A673 (cell line): ENCODE data around the gene TSHZ2. TPM values are rescaled to one million over a fixed set of nuclear protein-coding genes. Genes with fewer than 3 reads are reported as not detected.

Source experiments
- BruUV-seq: library from RNA; stranded (reverse); fragments of 400-500 nt; replicated peaks from 2 replicates; lab custom pipeline; 2021; lab: Mats Ljungman, UMichigan
- CTCF ChIA-PET: fragments of 300-600 bp; sonication (Branson Sonifier 250); formaldehyde crosslinking; loops from one replicate; lab custom pipeline; 2022; ENCODE audit warnings: antibody characterized with exemption; lab: Charles Lee
- POLR2A ChIA-PET: fragments of 300-600 bp; sonication (Branson Sonifier 250); formaldehyde crosslinking; loops from one replicate; lab custom pipeline; 2022; ENCODE audit warnings: antibody characterized with exemption; ENCODE audit not compliant: low non-redundant PET; lab: Charles Lee
- DNase-seq: peaks from one replicate; pipeline ENCODE4 v3.0.0-alpha.2; 2015; ENCODE audit warnings: low spot score
- H3K27ac ChIP-seq: fragments of 200-600 bp; sonication (generic); 2 replicates; pipeline ENCODE4 v1.5.1; 2016; ENCODE audit warnings: mixed run types, low read depth, mild to moderate bottlenecking, mixed read lengths, antibody characterized with exemption, low read length; ENCODE audit not compliant: poor library complexity, severe bottlenecking
- H3K27me3 ChIP-seq: fragments of 200-600 bp; sonication (generic); replicated peaks from 2 replicates; pipeline ENCODE4 v1.6.1; 2017; ENCODE audit warnings: mixed run types, low read depth, mild to moderate bottlenecking, mixed read lengths, antibody characterized with exemption, low read length; ENCODE audit not compliant: insufficient read depth, poor library complexity
- H3K36me3 ChIP-seq: fragments of 200-600 bp; sonication (generic); 2 replicates; pipeline ENCODE4 v1.6.1; 2016; ENCODE audit warnings: mixed run types, mild to moderate bottlenecking, mixed read lengths, antibody characterized with exemption, low read length; ENCODE audit not compliant: insufficient read depth, poor library complexity, severe bottlenecking
- H3K4me1 ChIP-seq: fragments of 200-600 bp; sonication (generic); 2 replicates; pipeline ENCODE4 v1.6.1; 2017; ENCODE audit warnings: mixed run types, mild to moderate bottlenecking, mixed read lengths, antibody characterized with exemption, low read length; ENCODE audit not compliant: insufficient read depth, poor library complexity, severe bottlenecking
- H3K4me3 ChIP-seq: fragments of 200-600 bp; sonication (generic); 2 replicates; pipeline ENCODE4 v1.5.1; 2016; ENCODE audit warnings: low read depth, mixed run types, mild to moderate bottlenecking, mixed read lengths, low read length; ENCODE audit not compliant: poor library complexity, severe bottlenecking
- H3K9me3 ChIP-seq: fragments of 200-600 bp; sonication (generic); 2 replicates; pipeline ENCODE4 v1.6.1; 2016; ENCODE audit warnings: mixed run types, low read depth, mild to moderate bottlenecking, mixed read lengths, antibody characterized with exemption, low read length; ENCODE audit not compliant: poor library complexity, severe bottlenecking
- CTCF ChIP-seq: fragments of 300-800, 200-600 bp; sonication (generic); conservative IDR thresholded peaks from 2 replicates; pipeline ENCODE4 v1.5.1; 2017; ENCODE audit warnings: low read depth, mild to moderate bottlenecking, antibody characterized with exemption, low read length, moderate library complexity, mixed read lengths
- EZH2 ChIP-seq: fragments of 200-600 bp; sonication (generic); IDR thresholded peaks from 2 replicates; pipeline ENCODE4 v1.6.1; 2017; ENCODE audit warnings: borderline replicate concordance, low read depth, mild to moderate bottlenecking, mixed read lengths, antibody characterized with exemption, low read length; ENCODE audit not compliant: poor library complexity, severe bottlenecking
- intact Hi-C: fragments of 100-400 bp; cut with micrococcal nuclease; formaldehyde crosslinking; loops from one replicate; pipeline ENCODE4 v1.10.0; 2022; ENCODE audit not compliant: unreplicated experiment
- total RNA-seq: library from RNA; stranded (reverse); gene quantifications from 2 replicates; pipeline ENCODE4 v1.2.3, GENCODE V29; 2021

TSHZ2 gene
- total RNA-seq, 1 experiment from 2014 or later = 4.1 TPM

- TF ChIP-seq EZH2 (no peak), CTCF (no peak)
- no peak overlapping the region for H3K27ac ChIP-seq
- no TSS peak for BruUV-seq
- POLR2A ChIA-PET = no interaction called here
- no peaks in the 10 kb centered on the region for H3K36me3 ChIP-seq
- H3K27me3 ChIP-seq = no peaks in the 10 kb centered on the region
- H3K4me1 ChIP-seq = no peaks in the 10 kb centered on the region
- no peak overlapping the region for H3K4me3 ChIP-seq
- intact Hi-C loops = no loop called here
- no peak for DNase-seq
- CTCF ChIA-PET = no interaction called here
- H3K9me3 ChIP-seq = no peaks in the 10 kb centered on the region
These were observed 20.9 kb downstream of the TSHZ2 start for GRCh38 chr20:52993076-52993475.

GRCh38 chr20:52994184-52994970 lies 22.2 kb downstream of the TSHZ2 start:
- POLR2A ChIA-PET = no interaction called here
- no peak for TF ChIP-seq CTCF
- no peak for TF ChIP-seq EZH2
- intact Hi-C loops = no loop called here
- Histone ChIP-seq H3K4me3 (no peak overlapping the region), H3K27me3 (no peaks in the 10 kb centered on the region), H3K36me3 (no peaks in the 10 kb centered on the region), H3K9me3 (no peaks in the 10 kb centered on the region), H3K27ac (no peak overlapping the region), H3K4me1 (no peaks in the 10 kb centered on the region)
- no TSS peak for BruUV-seq
- CTCF ChIA-PET = no interaction called here
- no peak for DNase-seq

- POLR2A ChIA-PET = interaction anchor here (0.6 kb wide), 1 partner anchor 21 kb away, joined by 5 read pairs; no protein-coding TSS in a partner anchor
These were observed 24.0 kb downstream of the TSHZ2 start for GRCh38 chr20:52996130-52996529.

More at GRCh38 chr20:52996130-52996529, 24.0 kb downstream of the TSHZ2 start:
- Histone ChIP-seq H3K9me3 (no peaks in the 10 kb centered on the region), H3K4me1 (peaks cover 5% of the 10 kb centered on the region), H3K27me3 (no peaks in the 10 kb centered on the region), H3K4me3 (no peak overlapping the region), H3K27ac (no peak overlapping the region), H3K36me3 (no peaks in the 10 kb centered on the region)
- CTCF ChIA-PET = no interaction called here
- TF ChIP-seq CTCF (no peak), EZH2 (no peak)
- no peak for DNase-seq
- intact Hi-C loops = no loop called here
- no TSS peak for BruUV-seq
